GM21723 (cell line): Measurements from ENCODE around the gene NCKIPSD.

ENCODE experiments used
- ATAC-seq: cut with Tn5 transposase; IDR thresholded peaks from one replicate; pipeline ENCODE4 v1.9.1; 2021; ENCODE audit warnings: mild to moderate bottlenecking, moderate library complexity; ENCODE audit not compliant: unreplicated experiment

NCKIPSD gene

DNA sequence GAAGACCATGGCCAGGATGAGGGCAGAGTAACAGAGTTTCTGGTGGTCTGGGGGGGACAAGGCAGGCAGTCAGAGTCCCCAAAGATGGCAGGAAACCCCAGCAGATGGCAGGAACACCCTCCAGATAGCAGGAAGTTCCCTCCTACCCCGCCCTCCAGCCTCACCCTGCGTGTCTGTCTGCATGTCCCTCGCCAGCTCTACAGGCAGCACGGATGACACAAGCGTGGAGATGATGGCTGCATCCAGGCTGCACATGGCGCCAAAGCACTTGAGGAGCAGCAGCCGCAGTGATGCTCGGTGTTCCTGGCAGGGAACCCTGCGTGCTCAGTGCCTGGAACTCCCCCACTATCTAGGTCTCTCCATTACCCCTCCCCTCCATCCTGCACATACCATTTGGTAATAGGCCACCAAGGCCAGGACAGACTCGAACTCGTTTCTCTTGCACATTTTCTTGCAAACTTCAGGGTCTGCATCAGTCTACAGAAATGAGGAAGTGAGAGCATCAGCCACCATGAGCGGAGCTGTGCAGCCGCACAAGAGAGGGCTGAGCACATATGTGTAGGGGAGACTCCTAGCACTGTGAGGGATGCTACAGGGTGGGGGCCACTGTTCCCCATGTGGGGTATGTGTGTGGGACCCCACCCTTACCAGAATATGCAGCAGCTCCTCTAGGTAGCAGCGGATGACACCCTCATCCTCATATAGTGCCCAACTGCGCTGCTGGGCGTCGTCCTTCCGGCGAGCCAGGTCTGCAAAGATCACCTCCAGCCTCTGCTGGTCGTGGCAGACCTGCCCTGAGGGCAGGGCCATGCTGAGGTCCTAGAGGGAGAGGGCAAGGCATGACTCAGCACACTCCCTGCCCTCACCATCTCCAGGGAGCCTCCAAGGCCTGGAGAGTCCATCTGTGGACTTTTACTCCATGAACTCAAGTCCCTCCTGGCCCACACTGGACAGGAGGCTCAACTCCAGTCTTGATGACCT, 6.0 kb downstream of the NCKIPSD start:
- ATAC-seq, result no peak

DNA sequence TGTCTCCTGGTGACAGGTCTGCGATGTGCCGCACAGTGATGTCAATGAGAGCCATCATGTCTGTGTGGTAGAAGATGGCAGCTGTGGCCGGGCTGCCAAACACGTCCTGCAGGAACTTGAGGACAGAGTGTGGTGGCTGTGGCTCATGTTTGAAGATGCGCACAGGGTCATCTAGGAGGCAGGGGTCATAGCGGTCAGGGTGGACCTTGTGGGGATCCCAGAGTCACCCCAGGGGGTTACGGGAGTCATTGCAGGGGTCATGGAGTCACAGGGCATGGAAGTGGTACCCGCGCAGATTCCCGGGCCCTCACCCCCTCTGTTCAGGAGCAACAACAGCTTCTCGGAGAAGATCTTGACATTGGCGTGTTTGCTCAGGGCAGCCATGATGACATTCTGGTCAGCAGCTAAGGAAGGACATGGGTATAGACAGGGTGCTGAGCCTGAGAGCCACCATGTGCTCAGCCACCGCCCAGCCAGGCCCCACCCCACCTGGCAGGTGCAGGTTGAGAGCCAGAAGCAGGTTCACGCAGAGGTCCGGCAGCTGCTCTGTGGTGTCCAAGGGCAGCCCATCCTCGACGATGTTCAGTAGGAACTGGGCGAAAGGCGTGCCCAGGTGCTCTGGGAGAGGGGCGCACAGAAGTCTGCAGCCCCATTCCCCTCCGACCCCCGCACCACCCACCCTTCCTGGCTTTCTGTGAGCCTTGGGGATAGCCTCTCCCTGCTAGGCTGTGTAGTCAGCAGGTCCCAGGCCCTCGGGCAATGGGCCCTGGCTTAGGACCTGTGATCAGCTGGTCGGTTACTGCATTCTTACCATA, 6.9 kb downstream of the NCKIPSD start:
- ATAC-seq, result no peak

DNA sequence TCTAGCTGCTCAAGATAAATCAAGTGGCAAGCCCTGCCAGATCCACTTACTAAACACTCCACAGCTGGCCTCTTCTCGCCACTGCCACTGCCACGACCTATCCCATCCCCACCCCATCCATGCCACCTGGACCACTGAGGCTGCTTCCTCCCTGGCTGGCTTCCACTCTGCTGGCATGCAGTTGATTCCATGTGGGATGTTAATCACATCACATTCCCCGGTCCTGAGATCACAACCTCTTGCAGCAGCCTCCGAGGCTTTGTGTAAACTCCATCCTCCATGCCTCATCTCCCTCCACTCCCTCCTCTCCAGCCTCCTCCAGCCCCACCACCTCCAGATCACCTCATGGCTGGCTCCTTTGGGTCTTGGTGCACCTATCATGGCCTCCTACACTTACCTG, 7.7 kb downstream of the NCKIPSD start:
- no peak for ATAC-seq

DNA sequence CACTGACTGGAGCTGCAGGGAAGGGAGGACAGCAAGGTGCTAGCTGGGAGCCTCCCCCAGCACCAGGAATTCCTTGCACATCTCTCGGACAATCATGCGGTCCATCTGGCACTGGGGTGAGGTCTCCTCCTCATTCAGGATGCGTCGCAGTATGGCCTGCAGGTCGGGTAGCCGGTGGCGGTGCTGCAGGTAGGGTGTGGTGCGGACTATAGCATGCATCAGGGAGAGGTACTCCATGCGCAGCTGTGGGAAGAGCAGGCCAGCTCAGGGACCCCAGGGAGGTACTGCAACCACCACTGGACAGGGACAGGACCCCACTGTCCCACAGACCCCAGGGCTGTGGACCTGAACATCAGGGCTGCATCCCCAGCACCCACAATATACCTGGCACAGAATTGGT, 11.2 kb downstream of the NCKIPSD start:
- ATAC-seq, result no peak

DNA sequence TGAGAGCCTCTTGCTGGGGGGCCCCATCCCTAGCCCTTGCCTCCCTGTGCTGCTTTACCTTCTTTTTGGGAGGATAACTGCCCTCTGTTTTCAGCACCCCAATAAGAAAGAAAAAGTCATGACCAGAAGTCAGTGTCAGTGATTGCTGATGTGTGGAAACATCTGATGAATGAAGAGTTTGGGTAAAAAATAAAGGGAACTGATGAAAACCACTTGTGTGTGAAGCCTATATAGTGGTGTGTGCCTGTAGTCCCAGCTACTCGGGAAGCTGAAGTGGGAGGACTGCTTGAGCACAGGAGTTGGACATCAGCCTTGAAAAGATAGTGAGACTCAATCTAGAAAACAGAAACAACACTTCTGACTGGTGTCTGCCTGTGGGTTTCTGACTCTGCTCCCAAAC, 13.2 kb downstream of the NCKIPSD start:
- no peak for ATAC-seq

DNA sequence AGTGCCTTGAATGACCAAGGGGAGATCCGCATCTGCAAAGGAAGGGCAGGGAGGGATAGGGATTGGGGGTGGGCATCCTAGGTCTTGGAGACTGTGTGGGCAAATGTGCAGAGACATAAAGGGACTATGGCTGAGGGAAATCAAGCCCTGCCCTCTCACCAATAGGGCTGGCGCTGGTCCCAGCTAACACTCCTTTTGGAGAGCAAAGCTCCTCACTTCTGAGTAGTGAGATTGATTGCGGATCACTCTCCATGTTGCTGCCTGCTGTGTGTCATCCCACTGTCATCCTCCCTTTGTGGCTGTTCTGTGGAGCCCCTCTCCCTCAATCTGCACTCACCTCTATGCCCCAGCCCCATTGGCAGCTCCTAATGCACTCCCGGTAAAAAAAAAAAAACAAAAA, 20.8 kb downstream of the NCKIPSD start:
- no peak for ATAC-seq

DNA sequence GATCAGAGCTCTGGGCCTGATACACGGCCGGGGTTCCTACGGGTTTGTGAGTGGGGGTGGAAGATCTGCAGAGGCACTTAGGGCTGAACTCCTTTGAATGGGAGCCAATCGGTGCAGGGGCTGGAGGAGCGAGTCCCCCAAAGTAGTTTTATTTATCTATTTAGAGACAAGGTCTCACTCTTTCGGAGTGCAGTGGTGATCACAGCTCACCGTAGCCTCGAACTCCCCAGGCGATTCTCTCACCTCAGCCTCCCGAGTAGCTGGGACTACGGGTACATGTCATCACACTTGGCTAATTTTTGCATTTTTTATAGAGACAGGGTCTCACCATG, 21.4 kb downstream of the NCKIPSD start:
- ATAC-seq, result no peak

DNA sequence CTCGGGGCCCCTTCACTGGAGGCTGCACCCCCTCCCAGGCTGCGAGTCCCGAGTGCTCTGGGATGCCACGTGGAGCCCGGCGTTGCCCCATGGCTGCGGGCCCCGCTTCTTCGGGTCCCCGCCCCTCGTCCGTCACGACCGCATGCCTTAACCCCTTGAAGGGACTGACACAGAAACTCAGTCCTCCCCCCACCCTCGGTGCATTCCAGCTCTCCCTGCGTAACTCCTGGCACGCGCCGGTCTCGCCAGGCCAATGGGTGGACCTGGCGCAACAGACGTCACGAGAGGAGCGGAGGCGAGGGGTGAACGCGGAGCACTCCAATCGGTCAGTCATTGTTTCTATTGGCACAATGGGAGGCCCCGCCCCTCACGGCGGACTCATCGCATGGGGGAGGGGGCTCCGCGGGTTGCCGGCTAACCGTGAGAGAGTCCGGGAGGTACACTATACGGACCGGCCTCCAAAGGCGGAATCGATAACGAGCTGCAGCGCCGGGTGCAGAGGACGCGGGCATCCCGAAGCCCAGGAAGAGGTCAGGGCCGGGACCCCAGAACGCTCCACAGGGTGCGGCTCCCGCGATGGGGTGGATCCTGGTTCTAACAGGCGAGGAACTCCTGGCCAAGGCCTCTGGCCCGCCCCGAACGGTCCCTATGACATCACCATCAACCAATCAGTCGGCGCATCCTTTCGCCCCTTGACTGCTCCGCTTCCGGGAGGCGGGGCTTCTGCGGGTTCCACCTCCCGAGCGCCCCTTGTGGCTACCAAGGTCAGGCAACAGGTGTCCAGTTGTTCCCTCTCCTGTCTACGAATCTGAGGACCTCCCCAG, 22.0 kb downstream of the NCKIPSD start:
- peak; percentile 85 for ATAC-seq

DNA sequence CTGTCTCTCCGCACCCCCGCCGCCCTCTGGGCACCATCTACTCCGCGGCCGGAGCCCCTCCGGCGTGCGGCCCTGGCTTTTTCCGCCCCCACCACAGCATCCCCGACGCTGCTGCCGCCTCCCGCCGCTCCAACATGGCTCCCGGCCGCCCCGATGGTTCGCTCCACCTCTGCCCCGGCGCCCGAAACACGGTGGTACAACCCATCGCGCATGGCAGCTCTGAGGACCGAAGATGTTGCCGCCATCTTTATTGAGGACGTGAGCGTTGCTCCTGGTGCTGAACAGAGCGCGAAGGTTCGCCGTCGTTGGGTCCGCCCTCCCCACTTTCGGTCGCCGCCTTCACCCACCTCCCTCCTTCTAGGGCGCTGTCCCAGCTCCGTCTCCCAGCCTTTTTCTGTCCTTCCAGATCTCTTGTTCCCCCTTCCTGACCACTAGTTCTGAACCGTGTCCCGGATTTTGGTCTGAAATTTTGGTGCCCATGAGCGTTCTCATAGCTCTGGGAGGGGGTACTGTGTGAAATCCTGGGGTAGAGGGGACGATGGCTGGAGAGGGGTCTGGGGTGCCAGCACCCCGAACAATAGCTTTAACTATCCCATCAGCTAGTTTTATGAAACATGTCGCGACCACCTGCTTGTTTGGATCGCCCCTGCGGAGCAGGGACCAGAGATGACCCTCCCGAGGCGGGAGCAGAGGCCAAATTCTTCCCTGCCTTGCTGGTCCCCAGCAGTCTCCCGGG, 22.8 kb downstream of the NCKIPSD start, which contains the start of gene CELSR3:
Gene CELSR3 (minus strand): TSS at position 134 of the 736 bp plus-strand sequence. CDS start 252 bp downstream, outside the sequence.
- ATAC-seq, result no peak

DNA sequence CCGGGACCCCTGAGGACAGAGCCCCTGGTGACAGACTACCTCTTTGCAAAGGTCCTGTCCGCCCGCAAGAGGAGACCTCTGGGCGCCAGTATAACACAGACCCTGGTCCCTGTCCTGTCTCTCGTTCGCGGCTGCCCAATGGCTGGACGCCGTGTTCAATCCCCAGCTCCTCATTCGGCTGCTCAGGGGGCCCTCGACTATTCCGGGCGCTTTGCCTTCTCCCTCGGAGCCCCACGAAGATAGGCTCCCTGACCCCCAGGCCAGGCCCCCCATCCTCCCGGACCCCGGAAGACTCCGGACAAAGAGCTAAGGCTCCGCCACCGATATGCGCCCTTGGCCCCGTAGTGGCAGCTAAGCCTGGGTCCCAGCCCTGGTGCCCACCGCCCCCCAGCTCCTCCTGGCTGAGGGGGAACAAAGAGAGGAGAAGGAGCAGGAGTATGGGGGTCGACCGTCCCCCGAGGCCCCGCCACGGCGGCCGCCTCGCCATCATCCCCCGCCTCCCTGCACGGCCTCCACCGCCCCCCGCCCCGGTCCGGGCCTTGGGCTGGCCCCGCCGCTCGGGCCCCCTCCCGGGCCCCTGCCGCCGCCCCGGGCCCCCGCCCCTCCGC, 23.5 kb downstream of the NCKIPSD start:
- no peak for ATAC-seq

DNA sequence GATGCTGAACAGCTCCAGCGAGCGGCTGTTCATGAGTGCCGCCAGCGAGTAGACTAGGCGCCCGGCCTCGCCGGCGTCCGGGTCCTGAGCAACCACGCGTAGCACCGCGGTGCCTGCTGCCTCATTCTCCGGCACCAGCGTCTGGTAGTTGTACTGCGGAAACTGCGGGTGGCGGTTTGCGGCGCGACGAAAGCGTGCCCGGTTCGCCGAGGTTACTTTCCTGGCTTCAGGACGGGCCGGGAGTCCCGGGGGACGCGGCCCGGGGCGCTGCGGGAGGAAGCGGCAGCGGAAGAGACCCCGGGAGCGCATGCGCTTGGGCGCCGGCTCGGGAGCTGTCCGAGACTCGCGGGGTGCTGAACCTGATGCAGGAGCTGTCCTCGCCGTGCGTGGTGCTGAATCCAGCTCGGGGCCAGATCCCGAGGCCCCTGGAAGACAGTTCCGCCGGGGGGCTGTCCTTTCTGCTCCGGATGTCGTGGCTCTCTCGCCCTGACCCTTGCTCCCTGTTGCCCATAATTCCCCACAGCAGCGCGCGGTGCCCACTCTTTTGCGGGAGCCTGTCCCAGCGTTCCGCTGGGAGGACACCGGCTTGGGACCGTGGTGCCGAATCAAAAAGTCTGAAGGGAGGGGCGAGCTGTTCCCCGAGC, 24.1 kb downstream of the NCKIPSD start:
- no peak for ATAC-seq

DNA sequence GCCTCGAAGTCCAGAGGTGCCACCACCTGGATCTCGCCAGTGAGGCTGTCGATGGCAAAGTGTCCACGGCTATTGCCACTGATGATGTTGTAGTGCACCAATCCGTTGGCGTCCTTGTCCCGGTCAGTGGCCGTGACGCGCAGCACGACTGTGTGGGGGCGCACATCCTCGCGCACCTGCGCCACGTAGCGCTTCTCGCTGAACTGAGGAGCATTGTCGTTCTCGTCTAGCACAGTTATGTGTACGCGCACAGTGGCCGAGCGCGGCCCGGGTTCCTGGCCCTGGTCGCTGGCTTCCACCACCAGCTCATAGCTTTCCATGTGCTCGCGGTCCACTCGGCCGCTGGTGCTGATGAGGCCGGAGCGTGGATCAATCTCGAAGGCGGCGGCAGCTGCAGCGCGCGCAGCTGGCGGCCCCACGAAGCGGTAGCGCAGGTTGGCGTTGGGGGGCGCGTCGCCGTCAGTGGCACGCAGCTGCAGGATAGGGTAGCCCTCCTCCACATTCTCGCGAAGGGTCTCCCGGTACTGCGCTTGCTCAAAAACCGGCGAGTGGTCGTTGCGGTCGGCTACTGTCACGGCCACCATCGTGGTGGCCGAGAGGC, 24.8 kb downstream of the NCKIPSD start:
- no peak for ATAC-seq

DNA sequence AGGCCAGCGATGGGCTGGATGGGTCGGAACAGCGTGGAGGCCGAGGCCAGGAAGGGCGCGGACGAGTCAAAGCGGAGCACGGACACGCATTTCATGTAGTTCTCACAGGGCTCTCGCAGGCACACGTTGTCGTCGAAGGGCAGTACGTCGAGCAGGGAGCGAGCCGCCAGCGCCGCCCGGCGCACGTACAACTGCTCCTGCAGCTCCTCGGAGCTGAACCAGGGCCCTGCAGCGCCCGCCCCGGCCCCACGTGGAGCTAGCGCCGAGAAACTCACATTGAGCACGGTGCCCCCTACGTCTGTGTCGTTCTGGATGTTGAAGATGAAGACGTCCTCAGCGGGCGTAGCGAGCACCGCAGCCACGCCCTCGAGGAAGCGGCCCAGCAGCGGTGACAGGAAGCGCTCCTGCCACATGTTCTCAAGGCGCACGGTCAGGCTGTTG, 28.9 kb downstream of the NCKIPSD start:
- no peak for ATAC-seq

DNA sequence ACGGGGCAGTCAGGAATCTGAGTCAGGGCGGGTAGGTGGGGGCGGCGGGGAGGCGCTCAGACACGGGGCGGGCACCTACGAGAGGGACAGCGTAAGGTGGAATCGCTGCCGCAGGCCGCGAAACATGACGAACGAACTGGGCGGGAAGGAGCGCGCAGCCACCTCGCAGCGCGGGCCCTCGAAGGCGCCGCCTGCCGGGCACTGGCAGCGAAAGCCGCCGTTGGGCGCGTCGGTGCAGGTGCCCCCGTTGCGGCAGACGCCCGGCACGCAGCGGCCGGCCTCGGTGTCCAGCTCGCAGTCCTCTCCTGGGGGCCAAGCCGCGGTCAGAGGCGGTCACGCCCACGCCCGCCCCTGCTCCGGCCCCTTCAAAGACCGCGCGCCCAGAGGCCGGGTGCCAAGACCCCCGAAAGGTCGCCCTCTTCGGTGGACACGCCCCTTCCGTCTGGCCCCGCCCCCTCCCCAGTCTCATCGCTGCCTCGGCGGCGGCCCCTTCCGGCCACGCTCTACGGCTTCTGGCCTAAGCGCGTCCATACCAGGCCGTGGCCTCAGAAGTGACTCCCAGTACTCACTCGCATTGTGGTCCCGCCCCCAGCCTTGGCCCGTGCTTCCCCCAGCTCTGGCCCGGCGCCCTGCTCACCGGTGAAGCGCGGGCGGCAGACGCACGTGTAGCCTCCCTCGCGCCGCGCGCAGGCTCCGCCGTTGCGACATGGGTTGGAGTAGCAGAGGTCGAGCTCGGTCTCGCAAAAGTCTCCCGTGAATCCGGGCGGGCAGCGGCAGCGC, 29.5 kb downstream of the NCKIPSD start:
- ATAC-seq, result peak; percentile 61

DNA sequence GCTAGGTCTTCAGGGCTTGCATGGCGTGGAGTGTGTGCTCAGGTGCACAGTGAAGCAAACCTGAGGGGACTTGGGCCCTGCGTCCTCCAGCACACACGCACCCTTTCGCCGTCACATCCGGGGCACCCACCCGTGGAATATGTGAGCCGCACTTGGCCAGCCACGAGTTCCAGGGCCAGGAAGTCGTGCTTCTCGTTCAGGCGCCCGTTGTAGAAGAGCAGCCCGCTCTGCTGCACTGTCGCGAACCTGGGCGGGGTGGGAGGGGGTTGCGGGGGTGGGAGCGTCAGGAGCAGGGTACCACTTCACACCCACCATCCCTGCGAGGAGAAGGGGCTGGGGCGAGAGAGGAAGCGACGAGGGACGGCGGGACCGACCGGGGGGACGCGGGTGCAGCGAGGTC, 30.1 kb downstream of the NCKIPSD start:
- ATAC-seq, result no peak

DNA sequence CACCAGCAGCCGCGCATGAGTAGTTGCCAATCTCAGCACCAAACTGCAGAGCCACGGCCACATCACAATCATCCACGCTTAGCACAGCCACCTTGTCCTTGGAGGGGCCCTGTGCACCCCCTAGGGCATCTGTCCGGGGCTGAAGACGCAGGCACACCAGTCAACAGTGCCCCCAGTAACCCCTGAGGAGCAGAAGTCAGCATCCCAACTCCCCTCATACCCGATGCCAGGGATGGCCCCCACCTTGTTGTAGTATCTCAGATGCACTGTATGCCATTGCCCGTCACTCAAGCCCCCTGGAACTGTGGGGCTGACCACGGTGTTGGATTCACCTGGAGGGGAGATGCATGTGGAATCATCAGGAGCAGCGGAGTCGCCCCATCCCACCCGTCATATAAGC, 30.7 kb downstream of the NCKIPSD start:
- ATAC-seq, result no peak

DNA sequence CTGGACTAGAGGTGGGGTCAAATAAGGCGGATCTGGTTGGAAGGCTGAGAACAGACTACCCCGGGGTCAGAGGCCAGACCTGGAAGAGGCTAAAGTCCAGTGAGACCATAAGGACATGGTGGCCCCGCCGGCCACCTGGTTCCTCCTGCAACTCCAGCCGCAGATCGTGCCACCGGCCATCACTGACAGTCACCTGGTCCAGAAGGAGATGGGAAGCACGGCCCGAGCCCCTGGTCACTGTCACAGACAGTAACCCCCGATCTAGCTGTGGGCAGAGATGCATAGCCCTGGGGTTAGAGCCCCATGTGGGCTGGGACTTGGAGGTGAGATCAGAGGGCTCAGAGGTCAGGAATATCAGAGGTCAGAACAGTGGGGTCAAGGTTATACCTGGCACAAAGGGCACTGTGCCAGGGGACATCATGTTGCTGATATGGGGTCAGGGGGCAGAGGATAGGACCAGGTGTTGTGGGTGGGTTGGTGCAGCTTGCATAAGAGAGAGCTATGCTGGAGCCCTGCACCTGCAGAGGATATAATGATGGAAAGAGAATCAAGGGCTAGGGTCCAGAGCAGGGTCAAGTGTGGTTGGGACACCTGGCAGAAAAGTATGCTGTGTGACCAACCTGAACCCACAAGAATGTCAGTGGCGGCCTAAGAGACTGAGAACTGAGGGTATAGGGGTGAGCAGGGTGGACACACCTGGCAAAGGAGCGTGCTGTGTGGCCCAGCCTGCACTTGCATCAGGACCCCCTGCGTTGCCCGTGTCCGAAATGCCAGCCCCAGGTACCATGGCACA, 32.6 kb downstream of the NCKIPSD start:
- no peak for ATAC-seq
